ENCODE measurements around the gene MSRB3.

The MSRB3 gene

GRCh38 chr12:65277994-65278575, 398 bp upstream of the MSRB3 start:
- TF ChIP-seq POLR2AphosphoS5 (IDR thresholded peaks at IDR 0.05; ENCODE audit: low read depth, low read length) (no peak), TAF1 (IDR thresholded peaks at IDR 0.05; ENCODE audit: borderline replicate concordance, insufficient read depth, low read length) (no peak)

- no peak for TF ChIP-seq FOXP2 (optimal IDR thresholded peaks at IDR 0.05; ENCODE audit: borderline replicate concordance, extremely low read depth, extremely low read length, insufficient read depth)
Measured at GRCh38 chr12:65279369-65280112, 1.1 kb downstream of the MSRB3 start.

- TF ChIP-seq SIN3A (IDR thresholded peaks at IDR 0.05; ENCODE audit: borderline replicate concordance, insufficient read depth, low read length) (no peak), POLR2AphosphoS5 (IDR thresholded peaks at IDR 0.05; ENCODE audit: low read depth, low read length) (no peak), FOXP2 (optimal IDR thresholded peaks at IDR 0.05; ENCODE audit: borderline replicate concordance, extremely low read depth, extremely low read length, insufficient read depth) (no peak), TAF1 (IDR thresholded peaks at IDR 0.05; ENCODE audit: borderline replicate concordance, insufficient read depth, low read length) (no peak), REST (IDR thresholded peaks at IDR 0.05; ENCODE audit: insufficient read depth in 1 of 2, low read depth in 2 of 2, low read length in 2 of 2) (no peak)
Measured at GRCh38 chr12:65280306-65280705, 1.8 kb downstream of the MSRB3 start.

- TF ChIP-seq FOXP2 (optimal IDR thresholded peaks at IDR 0.05; ENCODE audit: borderline replicate concordance, extremely low read depth, extremely low read length, insufficient read depth) (no peak), REST (IDR thresholded peaks at IDR 0.05; ENCODE audit: insufficient read depth in 1 of 2, low read depth in 2 of 2, low read length in 2 of 2) (no peak), SIN3A (IDR thresholded peaks at IDR 0.05; ENCODE audit: borderline replicate concordance, insufficient read depth, low read length) (no peak), TAF1 (IDR thresholded peaks at IDR 0.05; ENCODE audit: borderline replicate concordance, insufficient read depth, low read length) (no peak), POLR2AphosphoS5 (IDR thresholded peaks at IDR 0.05; ENCODE audit: low read depth, low read length) (no peak)
Measured at GRCh38 chr12:65282840-65283239, 4.4 kb downstream of the MSRB3 start.

- TF ChIP-seq TAF1 (IDR thresholded peaks at IDR 0.05; ENCODE audit: borderline replicate concordance, insufficient read depth, low read length) (no peak), SIN3A (IDR thresholded peaks at IDR 0.05; ENCODE audit: borderline replicate concordance, insufficient read depth, low read length) (no peak), FOXP2 (optimal IDR thresholded peaks at IDR 0.05; ENCODE audit: borderline replicate concordance, extremely low read depth, extremely low read length, insufficient read depth) (no peak), POLR2AphosphoS5 (IDR thresholded peaks at IDR 0.05; ENCODE audit: low read depth, low read length) (no peak), REST (IDR thresholded peaks at IDR 0.05; ENCODE audit: insufficient read depth in 1 of 2, low read depth in 2 of 2, low read length in 2 of 2) (no peak)
Measured at GRCh38 chr12:65287426-65287825, 8.9 kb downstream of the MSRB3 start.

- TF ChIP-seq POLR2AphosphoS5 (IDR thresholded peaks at IDR 0.05; ENCODE audit: low read depth, low read length): no peak
- no peak for TF ChIP-seq TAF1 (IDR thresholded peaks at IDR 0.05; ENCODE audit: borderline replicate concordance, insufficient read depth, low read length)
- TF ChIP-seq FOXP2 (optimal IDR thresholded peaks at IDR 0.05; ENCODE audit: borderline replicate concordance, extremely low read depth, extremely low read length, insufficient read depth): no peak
- no peak for TF ChIP-seq SIN3A (IDR thresholded peaks at IDR 0.05; ENCODE audit: borderline replicate concordance, insufficient read depth, low read length)
- no peak for TF ChIP-seq REST (IDR thresholded peaks at IDR 0.05; ENCODE audit: insufficient read depth in 1 of 2, low read depth in 2 of 2, low read length in 2 of 2)
Measured at GRCh38 chr12:65292241-65292640, 13.8 kb downstream of the MSRB3 start.
